Measurements from ENCODE around the gene TNRC6A. TPM values are rescaled to one million over a fixed set of nuclear protein-coding genes. Genes with fewer than 3 reads are reported as not detected.
"Not testable (repeated sequence)": the region's sequence is repeated elsewhere in the genome, so short reads cannot be mapped to it uniquely, and the experiment has no call there.

The TNRC6A gene
- total RNA-seq, 1 donor from 2014 or later = 92.5 TPM

- Mint-ChIP-seq H3K27me3 (no peaks in the 10 kb centered on the region), H3K27ac (no peak overlapping the region), H3K36me3 (ENCODE audit: insufficient read depth) (peaks cover 7% of the 10 kb centered on the region), H3K9me3 (ENCODE audit: low read depth) (no peaks in the 10 kb centered on the region), H3K4me1 (ENCODE audit: low read depth) (peaks cover 26% of the 10 kb centered on the region), H3K4me3 (ENCODE audit: low read depth) (no peak overlapping the region)
- no peak for DNase-seq (ENCODE audit: low spot score, unreplicated experiment)
- TF ChIP-seq CTCF (IDR thresholded peaks at IDR 0.05; ENCODE audit: unreplicated experiment) = no peak
Observed at GRCh38 chr16:24741862-24742261, 12.4 kb downstream of the TNRC6A start.

GRCh38 chr16:24742610-24743009 lies 13.2 kb downstream of the TNRC6A start:
- DNase-seq (ENCODE audit: low spot score, unreplicated experiment); H3K4me3 Mint-ChIP-seq (ENCODE audit: low read depth); H3K27me3 Mint-ChIP-seq; H3K27ac Mint-ChIP-seq; H3K36me3 Mint-ChIP-seq (ENCODE audit: insufficient read depth); H3K9me3 Mint-ChIP-seq (ENCODE audit: low read depth): not testable (repeated sequence)
- peaks cover 26% of the 10 kb centered on the region for H3K4me1 Mint-ChIP-seq (ENCODE audit: low read depth)

GRCh38 chr16:24745391-24745790 lies 15.9 kb downstream of the TNRC6A start:
- Mint-ChIP-seq H3K4me1 (ENCODE audit: low read depth) (peaks cover 25% of the 10 kb centered on the region), H3K27me3 (no peaks in the 10 kb centered on the region), H3K27ac (peak overlapping the region; percentile 14), H3K4me3 (ENCODE audit: low read depth) (no peak overlapping the region), H3K9me3 (ENCODE audit: low read depth) (no peaks in the 10 kb centered on the region), H3K36me3 (ENCODE audit: insufficient read depth) (peaks cover 7% of the 10 kb centered on the region)
- DNase-seq (ENCODE audit: low spot score, unreplicated experiment) = no peak
- TF ChIP-seq CTCF (IDR thresholded peaks at IDR 0.05; ENCODE audit: unreplicated experiment) = no peak

GRCh38 chr16:24745791-24746190 lies 16.3 kb downstream of the TNRC6A start:
- no peaks in the 10 kb centered on the region for H3K27me3 Mint-ChIP-seq
- H3K9me3 Mint-ChIP-seq (ENCODE audit: low read depth) = no peaks in the 10 kb centered on the region
- H3K4me1 Mint-ChIP-seq (ENCODE audit: low read depth) = peaks cover 22% of the 10 kb centered on the region
- DNase-seq (ENCODE audit: low spot score, unreplicated experiment) = no peak
- peaks cover 5% of the 10 kb centered on the region for H3K36me3 Mint-ChIP-seq (ENCODE audit: insufficient read depth)
- H3K4me3 Mint-ChIP-seq (ENCODE audit: low read depth) = no peak overlapping the region
- TF ChIP-seq CTCF (IDR thresholded peaks at IDR 0.05; ENCODE audit: unreplicated experiment) = no peak
- no peak overlapping the region for H3K27ac Mint-ChIP-seq

- DNase-seq (ENCODE audit: low spot score, unreplicated experiment) = no peak
- Mint-ChIP-seq H3K36me3 (ENCODE audit: insufficient read depth) (peaks cover 5% of the 10 kb centered on the region), H3K27me3 (no peaks in the 10 kb centered on the region), H3K4me3 (ENCODE audit: low read depth) (no peak overlapping the region), H3K9me3 (ENCODE audit: low read depth) (no peaks in the 10 kb centered on the region), H3K4me1 (ENCODE audit: low read depth) (peaks cover 14% of the 10 kb centered on the region), H3K27ac (peak overlapping the region; percentile 69)
- TF ChIP-seq CTCF (IDR thresholded peaks at IDR 0.05; ENCODE audit: unreplicated experiment) = no peak
Observed at GRCh38 chr16:24747441-24747840, 18.0 kb downstream of the TNRC6A start.

GRCh38 chr16:24748242-24748641 lies 18.8 kb downstream of the TNRC6A start:
- Mint-ChIP-seq H3K36me3 (ENCODE audit: insufficient read depth) (peaks cover 5% of the 10 kb centered on the region), H3K4me1 (ENCODE audit: low read depth) (peaks cover 14% of the 10 kb centered on the region), H3K27me3 (no peaks in the 10 kb centered on the region), H3K9me3 (ENCODE audit: low read depth) (no peaks in the 10 kb centered on the region), H3K27ac (no peak overlapping the region), H3K4me3 (ENCODE audit: low read depth) (no peak overlapping the region)
- TF ChIP-seq CTCF (IDR thresholded peaks at IDR 0.05; ENCODE audit: unreplicated experiment) = no peak
- DNase-seq (ENCODE audit: low spot score, unreplicated experiment) = no peak

All from progenitor cell of endocrine pancreas (in vitro differentiated cells).